ENCODE measurements around the gene CENPC.
"Not testable (repeated sequence)": the region's sequence is repeated elsewhere in the genome, so short reads cannot be mapped to it uniquely, and the experiment has no call there.

Gene CENPC

GRCh38 chr4:67475155-67475554, 70.1 kb downstream of the CENPC start:
- Mint-ChIP-seq H3K4me3 (no peak overlapping the region), H3K9me3 (peaks cover 13 to 18% of the 10 kb centered on the region in 2 donors), H3K27me3 (no peaks in the 10 kb centered on the region), H3K27ac (no peak overlapping the region), H3K36me3 (peaks cover 58 to 75% of the 10 kb centered on the region in 2 donors), H3K4me1 (peaks cover 5 to 6% of the 10 kb centered on the region in 2 donors)
- ATAC-seq (replicated peaks), result no peak
- no peak for DNase-seq

- Mint-ChIP-seq H3K4me3 (no peak overlapping the region), H3K4me1 (peaks cover 0 to 2% of the 10 kb centered on the region in 2 donors), H3K9me3 (no peaks in the 10 kb centered on the region), H3K27ac (no peak overlapping the region), H3K27me3 (no peaks in the 10 kb centered on the region), H3K36me3 (peaks cover 27 to 47% of the 10 kb centered on the region in 2 donors)
- DNase-seq (no peak), ATAC-seq (replicated peaks) (no peak)
These were observed 74.4 kb downstream of the CENPC start for GRCh38 chr4:67470871-67471270.

DNA sequence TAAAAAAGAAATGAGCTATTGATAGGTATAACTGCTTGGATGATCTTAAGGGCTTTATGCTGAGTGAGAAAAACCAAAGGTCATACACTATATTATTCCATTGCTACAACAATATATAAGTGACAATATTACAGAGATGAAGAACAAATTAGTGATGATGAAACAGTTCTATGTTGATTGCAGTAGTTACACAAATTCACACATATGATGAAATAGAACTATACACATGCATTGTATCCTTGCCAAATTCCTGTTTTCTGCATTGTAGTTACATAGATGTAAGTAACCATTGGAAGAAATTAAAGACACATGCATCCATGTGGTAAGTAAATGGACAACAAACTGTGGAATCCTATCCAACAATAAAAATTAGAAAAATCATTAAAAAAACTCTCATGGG, 76.5 kb downstream of the CENPC start:
- ATAC-seq (replicated peaks) (no peak), DNase-seq (no peak)
- no peak overlapping the region for H3K4me3 Mint-ChIP-seq
- peaks cover 26 to 39% of the 10 kb centered on the region in 2 donors for H3K36me3 Mint-ChIP-seq
- no peaks in the 10 kb centered on the region for H3K9me3 Mint-ChIP-seq
- peaks cover 0 to 2% of the 10 kb centered on the region in 2 donors for H3K4me1 Mint-ChIP-seq
- no peaks in the 10 kb centered on the region for H3K27me3 Mint-ChIP-seq
- no peak overlapping the region for H3K27ac Mint-ChIP-seq

DNA sequence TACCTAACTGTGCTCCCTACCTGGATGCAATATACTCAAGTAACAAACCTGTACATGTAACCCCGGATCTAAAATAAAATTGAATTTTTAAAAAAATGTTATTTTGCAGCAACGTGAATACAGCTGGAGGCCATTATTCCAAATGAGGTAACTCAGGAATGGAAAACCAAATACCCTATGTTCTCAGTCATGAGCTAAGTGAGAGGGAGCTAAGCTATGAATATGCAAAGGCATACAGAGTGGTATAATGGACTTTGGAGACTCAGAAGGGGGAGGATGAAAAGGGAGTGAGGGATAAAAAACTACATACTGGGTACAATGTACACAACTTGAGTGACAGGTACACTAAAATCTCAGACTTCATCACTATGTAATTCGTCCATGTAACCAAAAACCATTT, 78.6 kb downstream of the CENPC start:
- Mint-ChIP-seq H3K27me3 (no peaks in the 10 kb centered on the region), H3K27ac (no peak overlapping the region), H3K36me3 (peaks cover 25 to 28% of the 10 kb centered on the region in 2 donors), H3K4me3 (no peak overlapping the region), H3K4me1 (peaks cover 3 to 7% of the 10 kb centered on the region in 2 donors), H3K9me3 (no peaks in the 10 kb centered on the region)
- no peak for DNase-seq
- no peak for ATAC-seq (replicated peaks)

GRCh38 chr4:67465763-67466052, 79.6 kb downstream of the CENPC start:
- H3K27ac Mint-ChIP-seq, result no peak overlapping the region
- ATAC-seq (replicated peaks) (no peak), DNase-seq (no peak)
- no peaks in the 10 kb centered on the region for H3K9me3 Mint-ChIP-seq
- H3K4me3 Mint-ChIP-seq, result no peak overlapping the region
- H3K4me1 Mint-ChIP-seq, result peaks cover 3 to 7% of the 10 kb centered on the region in 2 donors
- H3K36me3 Mint-ChIP-seq, result peaks cover 21% of the 10 kb centered on the region in 2 donors
- H3K27me3 Mint-ChIP-seq, result no peaks in the 10 kb centered on the region

DNA sequence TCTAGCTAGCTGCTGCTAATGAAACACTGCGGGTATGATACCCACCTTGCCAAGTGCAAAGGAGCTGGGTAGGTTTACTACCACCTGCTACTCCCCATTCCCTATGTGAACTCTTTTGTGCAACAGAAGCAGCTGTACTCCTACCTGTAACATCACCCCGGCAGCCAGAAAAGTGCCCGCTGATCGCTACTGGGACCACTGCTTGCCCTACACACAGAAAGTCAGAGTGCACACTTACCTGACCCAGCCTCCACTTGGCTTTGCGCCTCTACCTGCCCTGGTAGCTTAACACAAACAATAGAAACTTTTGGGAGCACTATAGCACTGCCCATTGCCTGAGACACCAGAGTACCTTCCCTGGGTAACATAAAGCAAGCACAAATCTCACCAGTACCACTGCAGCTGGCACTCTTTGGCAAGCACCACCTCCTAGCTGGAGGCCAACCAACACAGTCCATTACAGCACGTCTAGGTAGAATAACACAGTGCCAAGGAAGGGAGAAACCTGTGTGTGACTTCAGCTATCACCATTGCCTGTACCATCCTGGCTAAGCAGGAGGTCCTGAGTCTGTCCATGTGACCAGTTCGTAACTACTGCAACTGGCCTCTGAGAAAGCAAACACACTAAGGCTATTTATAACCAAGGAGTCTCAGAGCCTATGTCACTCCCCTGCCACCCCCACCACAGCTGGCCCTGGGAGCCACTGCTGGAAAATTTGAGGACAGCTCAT, 80.1 kb downstream of the CENPC start:
- Mint-ChIP-seq H3K4me3 (no peak overlapping the region), H3K27ac (no peak overlapping the region), H3K27me3 (no peaks in the 10 kb centered on the region), H3K9me3 (no peaks in the 10 kb centered on the region), H3K36me3 (peaks cover 19 to 21% of the 10 kb centered on the region in 2 donors), H3K4me1 (peaks cover 3 to 7% of the 10 kb centered on the region in 2 donors)
- no peak for DNase-seq
- no peak for ATAC-seq (replicated peaks)

DNA sequence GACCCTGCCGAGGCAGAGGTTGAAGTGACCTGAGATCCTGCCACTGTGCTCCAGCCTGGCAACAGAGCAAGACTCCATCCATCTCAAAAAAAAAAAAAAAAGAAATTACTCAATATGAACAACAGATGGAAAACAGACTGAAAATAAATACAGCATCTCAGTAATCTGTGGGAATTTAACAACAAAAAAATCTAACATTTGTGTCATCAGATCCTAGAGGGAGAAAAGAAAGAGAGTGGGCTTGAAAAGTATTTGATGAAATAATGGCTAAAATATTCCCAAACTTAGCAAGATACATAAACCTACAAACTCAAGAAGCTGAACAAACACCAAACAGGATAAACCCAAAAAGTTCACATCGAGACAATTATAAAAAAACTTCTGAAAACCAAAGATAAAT, 84.7 kb downstream of the CENPC start:
- Mint-ChIP-seq H3K9me3 (peaks cover 0 to 4% of the 10 kb centered on the region in 2 donors), H3K4me1 (peaks cover 2 to 7% of the 10 kb centered on the region in 2 donors), H3K27ac (no peak overlapping the region), H3K36me3 (peaks cover 21 to 25% of the 10 kb centered on the region in 2 donors), H3K4me3 (no peak overlapping the region), H3K27me3 (no peaks in the 10 kb centered on the region)
- ATAC-seq (replicated peaks) (no peak), DNase-seq (no peak)

GRCh38 chr4:67459164-67459563, 86.1 kb downstream of the CENPC start:
- Mint-ChIP-seq H3K36me3 (peaks cover 29 to 35% of the 10 kb centered on the region in 2 donors), H3K4me3 (no peak overlapping the region), H3K9me3 (peaks cover 0 to 4% of the 10 kb centered on the region in 2 donors), H3K4me1 (peaks cover 2 to 7% of the 10 kb centered on the region in 2 donors), H3K27ac (no peak overlapping the region), H3K27me3 (no peaks in the 10 kb centered on the region)
- DNase-seq, result no peak
- no peak for ATAC-seq (replicated peaks)

- H3K27ac Mint-ChIP-seq, result no peak overlapping the region
- H3K9me3 Mint-ChIP-seq, result peaks cover 0 to 4% of the 10 kb centered on the region in 2 donors
- ATAC-seq (replicated peaks) (no peak), DNase-seq (no peak)
- H3K4me3 Mint-ChIP-seq, result no peak overlapping the region
- H3K36me3 Mint-ChIP-seq, result peaks cover 43 to 52% of the 10 kb centered on the region in 2 donors
- H3K4me1 Mint-ChIP-seq, result peaks cover 0 to 13% of the 10 kb centered on the region in 2 donors
- H3K27me3 Mint-ChIP-seq, result no peaks in the 10 kb centered on the region
These were observed 88.6 kb downstream of the CENPC start for GRCh38 chr4:67456577-67457196.

DNA sequence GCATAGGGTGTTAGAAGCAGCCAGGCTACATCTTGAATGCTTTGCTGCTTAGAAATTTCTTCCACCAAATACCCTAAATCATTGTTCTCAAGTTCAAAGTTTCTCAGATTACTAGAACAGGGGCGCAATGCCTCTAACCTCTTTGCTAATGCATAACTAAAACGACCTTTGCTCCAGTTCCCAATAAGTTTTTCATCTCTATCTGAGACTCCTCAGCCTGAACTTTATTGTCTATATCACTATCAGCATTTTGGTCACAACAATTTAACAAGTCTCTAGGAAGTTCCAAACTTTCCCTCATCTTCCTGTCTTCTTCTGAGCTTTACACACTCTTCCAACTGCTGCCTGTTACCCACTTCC, 92.5 kb downstream of the CENPC start:
- peaks cover 38 to 54% of the 10 kb centered on the region in 2 donors for H3K36me3 Mint-ChIP-seq

DNA sequence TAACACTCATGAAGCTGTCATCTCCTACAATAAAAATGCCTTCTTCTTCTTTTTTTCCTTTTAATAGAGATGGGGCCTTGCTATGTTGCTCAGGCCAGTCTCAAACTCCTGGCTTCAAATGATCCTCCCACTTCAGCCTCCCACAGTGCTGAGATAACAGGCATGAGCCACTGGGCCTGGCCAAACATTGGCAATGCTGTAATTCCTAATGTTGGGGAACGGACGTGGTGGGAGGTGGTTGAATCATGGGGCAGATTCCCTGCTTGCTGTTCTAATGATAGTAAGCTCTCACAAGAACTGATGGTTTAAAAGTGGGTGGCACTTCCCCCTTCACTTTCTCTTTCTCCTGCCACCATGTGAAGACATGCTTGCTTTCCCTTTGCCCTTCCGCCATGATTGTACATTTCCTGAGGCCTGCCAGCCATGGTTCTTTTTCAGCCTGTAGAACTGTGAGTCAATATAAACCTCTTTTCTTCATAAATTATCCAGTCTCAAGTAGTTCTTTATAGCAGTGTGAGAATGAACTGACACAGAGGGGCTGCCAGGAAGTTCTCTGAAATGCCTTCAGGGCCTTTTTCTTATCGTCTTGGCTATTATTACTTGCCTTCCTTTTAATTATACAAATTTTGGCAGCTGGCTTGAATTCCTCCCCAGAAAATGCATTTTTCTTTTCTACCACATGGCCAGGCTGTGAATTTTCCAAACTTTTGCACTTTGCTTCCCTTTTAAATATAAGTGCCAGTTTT, 93.0 kb downstream of the CENPC start:
- ATAC-seq (replicated peaks) (no peak), DNase-seq (no peak)
- Mint-ChIP-seq H3K4me1 (peaks cover 0 to 13% of the 10 kb centered on the region in 2 donors), H3K27me3 (no peaks in the 10 kb centered on the region), H3K36me3 (peaks cover 42 to 53% of the 10 kb centered on the region in 2 donors), H3K27ac (peak overlapping the region; percentile 31), H3K4me3 (no peak overlapping the region), H3K9me3 (peaks cover 2 to 3% of the 10 kb centered on the region in 2 donors)

More for the DNA sequence above, 92.5 kb downstream of the CENPC start:
- not testable (repeated sequence) for H3K9me3 Mint-ChIP-seq; H3K27me3 Mint-ChIP-seq; ATAC-seq (replicated peaks); H3K4me3 Mint-ChIP-seq; H3K27ac Mint-ChIP-seq; DNase-seq
- H3K4me1 Mint-ChIP-seq, result peaks cover 0 to 13% of the 10 kb centered on the region in 2 donors

DNA sequence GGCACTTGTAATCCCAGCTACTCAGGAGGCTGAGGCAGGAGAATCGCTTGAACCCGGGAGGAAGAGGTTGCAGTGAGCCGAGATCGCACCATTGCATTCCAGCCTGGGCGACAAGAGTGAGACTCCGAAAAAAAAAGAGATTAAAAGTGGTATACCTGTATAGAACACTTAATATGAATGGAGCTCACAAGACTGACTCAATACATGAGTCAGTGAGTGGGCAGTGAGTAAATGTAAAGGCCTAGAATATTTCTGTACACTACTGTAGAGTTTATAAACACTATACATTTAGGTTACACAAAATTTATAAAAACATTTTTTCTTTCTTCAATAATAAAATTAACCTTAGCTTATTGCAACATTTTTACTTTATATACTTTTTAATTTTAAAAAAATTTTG, 93.8 kb downstream of the CENPC start:
- ATAC-seq (replicated peaks) (no peak), DNase-seq (no peak)
- Mint-ChIP-seq H3K27me3 (no peaks in the 10 kb centered on the region), H3K4me1 (peaks cover 0 to 13% of the 10 kb centered on the region in 2 donors), H3K9me3 (peaks cover 2 to 4% of the 10 kb centered on the region in 2 donors), H3K4me3 (no peak overlapping the region), H3K36me3 (peaks cover 41 to 51% of the 10 kb centered on the region in 2 donors), H3K27ac (no peak overlapping the region)

GRCh38 chr4:67448621-67449020, 96.7 kb downstream of the CENPC start:
- peaks cover 2 to 4% of the 10 kb centered on the region in 2 donors for H3K9me3 Mint-ChIP-seq
- peaks cover 34 to 48% of the 10 kb centered on the region in 2 donors for H3K36me3 Mint-ChIP-seq
- H3K4me3 Mint-ChIP-seq, result no peak overlapping the region
- peaks cover 0 to 13% of the 10 kb centered on the region in 2 donors for H3K4me1 Mint-ChIP-seq
- no peak overlapping the region for H3K27ac Mint-ChIP-seq
- DNase-seq, result no peak
- ATAC-seq (replicated peaks), result no peak
- H3K27me3 Mint-ChIP-seq, result no peaks in the 10 kb centered on the region

DNA sequence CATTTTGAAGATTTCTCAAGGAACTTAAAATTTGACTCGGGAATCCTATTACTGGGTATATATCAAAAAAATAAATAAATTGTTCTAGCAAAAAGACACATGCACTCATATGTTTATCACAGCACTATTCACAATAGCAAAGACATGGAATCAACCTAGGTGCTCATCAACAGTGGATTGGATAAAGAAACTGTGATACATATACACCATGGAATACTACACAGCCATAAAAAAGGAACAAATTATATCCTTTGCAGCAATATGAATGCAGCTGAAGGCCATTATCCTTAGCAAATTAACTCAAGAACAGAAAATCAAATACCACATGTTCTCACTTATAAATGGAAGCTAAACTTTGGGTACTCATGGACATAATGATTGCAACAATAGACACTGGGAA, 97.4 kb downstream of the CENPC start:
- H3K9me3 Mint-ChIP-seq, result peaks cover 2 to 4% of the 10 kb centered on the region in 2 donors
- H3K27me3 Mint-ChIP-seq, result no peaks in the 10 kb centered on the region
- ATAC-seq (replicated peaks), result no peak
- no peak for DNase-seq
- peaks cover 29 to 44% of the 10 kb centered on the region in 2 donors for H3K36me3 Mint-ChIP-seq
- no peak overlapping the region for H3K27ac Mint-ChIP-seq
- H3K4me1 Mint-ChIP-seq, result peaks cover 0 to 8% of the 10 kb centered on the region in 2 donors
- H3K4me3 Mint-ChIP-seq, result no peak overlapping the region

Measured in stimulated activated naive B cell treated with anti-CD40 and anti-IgM and Interleukin-4, amounts not matched to agents 10 μg/mL and 1 μg/mL and 100 μg/mL, for 72 hours (primary cell).